GM08714 (cell line): ENCODE results near the gene KCNG2.

Source experiments
- H3K4me3 ChIP-seq: fragments of 200-500 bp; sonication (Bioruptor generic); 2 replicates; pipeline ENCODE4 v1.5.1; 2014; ENCODE audit warnings: mild to moderate bottlenecking, low read length, inconsistent platforms
- ZNF274 ChIP-seq: IDR thresholded peaks from 2 replicates; pipeline ENCODE4 v1.6.1; 2012; ENCODE audit warnings: mild to moderate bottlenecking, low read depth, low read length

The KCNG2 gene

GRCh38 chr18:79775441-79776221, 22.1 kb upstream of the KCNG2 start:
- no peak overlapping the region for H3K4me3 ChIP-seq
- no peak for TF ChIP-seq ZNF274

DNA sequence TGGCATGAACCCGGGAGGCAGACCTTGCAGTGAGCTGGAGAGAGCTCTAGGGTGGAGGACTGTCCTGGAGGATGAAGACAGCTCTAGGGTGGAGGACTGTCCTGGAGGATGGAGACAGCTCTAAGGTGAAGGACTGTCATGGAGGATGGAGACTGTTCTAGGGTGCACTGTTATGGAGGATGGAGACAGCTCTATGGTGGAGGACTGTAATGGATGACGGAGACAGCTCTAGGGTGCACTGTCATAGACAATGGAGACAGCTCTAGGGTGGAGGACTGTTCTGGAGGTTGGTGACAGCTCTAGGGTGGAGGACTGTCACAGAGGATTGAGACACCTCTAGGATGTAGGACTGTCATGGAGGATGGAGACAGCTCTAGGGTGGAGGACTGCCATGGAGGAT, 21.1 kb upstream of the KCNG2 start:
- no peak for TF ChIP-seq ZNF274
- no peak overlapping the region for H3K4me3 ChIP-seq

DNA sequence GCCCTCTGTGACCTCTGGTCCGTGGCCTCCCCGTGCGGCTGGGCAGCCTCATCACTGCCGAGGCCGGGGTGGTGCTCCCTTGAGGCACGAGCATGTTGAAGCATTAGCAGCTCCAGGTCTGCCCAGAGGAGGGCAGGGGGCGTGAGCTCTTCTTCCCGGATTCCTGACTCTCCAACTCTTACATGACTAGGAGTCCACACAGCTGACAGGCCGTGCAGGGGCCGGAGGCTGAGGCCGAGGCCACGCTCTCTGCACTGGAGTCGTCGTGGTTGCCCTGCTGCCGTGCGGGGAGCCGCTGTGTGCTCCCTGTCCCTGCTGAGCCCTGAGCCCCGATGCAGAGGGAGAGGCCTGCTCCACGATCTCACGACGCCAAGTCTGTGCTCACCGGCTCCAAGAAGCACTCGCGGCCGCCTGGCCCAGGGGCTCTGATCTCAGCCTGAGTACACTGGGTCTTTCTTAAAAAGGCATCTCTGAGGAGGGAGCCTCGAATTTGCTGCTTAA, 19.4 kb upstream of the KCNG2 start:
- H3K4me3 ChIP-seq = no peak overlapping the region
- no peak for TF ChIP-seq ZNF274

GRCh38 chr18:79779021-79779699, 18.6 kb upstream of the KCNG2 start:
- TF ChIP-seq ZNF274 = no peak
- H3K4me3 ChIP-seq = no peak overlapping the region

- no peak overlapping the region for H3K4me3 ChIP-seq
- TF ChIP-seq ZNF274 = no peak
Observed at GRCh38 chr18:79779700-79780190, 18.0 kb upstream of the KCNG2 start.

DNA sequence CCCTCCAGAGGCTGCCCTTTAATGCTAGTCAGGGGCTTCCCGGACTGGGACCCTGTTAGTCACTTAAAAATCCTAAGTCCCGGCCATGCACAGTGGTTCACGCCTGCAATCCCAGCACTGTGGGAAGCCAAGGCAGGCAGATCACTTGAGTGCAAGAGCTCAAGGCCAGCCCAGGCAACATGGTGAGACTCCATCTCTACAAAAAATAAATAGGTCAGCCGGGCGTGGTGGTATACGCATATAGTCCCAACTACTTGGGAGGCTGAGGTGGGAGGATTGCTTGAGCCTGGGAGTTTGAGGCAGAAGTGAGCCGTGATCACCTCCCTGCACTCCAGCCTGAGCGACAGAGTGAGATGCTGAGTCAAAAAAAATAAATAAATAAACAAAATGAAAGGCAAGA, 17.2 kb upstream of the KCNG2 start:
- no peak for TF ChIP-seq ZNF274
- H3K4me3 ChIP-seq = no peak overlapping the region

DNA sequence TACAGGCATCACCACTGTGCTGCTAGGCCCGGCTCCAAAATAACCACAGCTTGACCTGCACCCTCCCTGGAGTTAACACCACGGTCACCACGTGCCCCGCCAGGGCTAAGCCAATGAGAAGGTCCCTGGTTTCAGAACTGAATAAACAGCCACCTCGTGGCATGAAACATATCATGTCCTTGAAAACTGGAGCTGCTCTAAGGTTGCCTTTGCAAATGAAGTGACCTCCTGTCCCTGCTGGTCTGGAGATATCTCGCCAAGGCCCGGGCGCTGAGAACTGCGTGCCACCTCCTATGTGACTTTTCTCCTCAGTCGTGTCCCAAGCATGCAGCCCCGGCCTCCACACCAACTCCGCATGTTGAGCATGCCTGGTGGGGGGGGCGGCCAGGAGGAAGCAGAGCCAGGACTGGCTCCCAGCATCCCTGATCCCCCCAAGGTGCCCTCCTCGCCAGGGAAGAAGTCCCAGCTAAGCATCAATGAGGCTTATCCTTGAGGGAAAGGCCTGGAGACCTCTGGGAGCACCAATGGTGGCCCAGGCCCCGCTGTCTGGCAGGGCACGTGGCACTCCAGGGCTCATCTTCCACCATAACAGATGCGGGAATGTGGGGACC, 16.3 kb upstream of the KCNG2 start:
- TF ChIP-seq ZNF274 = no peak
- H3K4me3 ChIP-seq = no peak overlapping the region

DNA sequence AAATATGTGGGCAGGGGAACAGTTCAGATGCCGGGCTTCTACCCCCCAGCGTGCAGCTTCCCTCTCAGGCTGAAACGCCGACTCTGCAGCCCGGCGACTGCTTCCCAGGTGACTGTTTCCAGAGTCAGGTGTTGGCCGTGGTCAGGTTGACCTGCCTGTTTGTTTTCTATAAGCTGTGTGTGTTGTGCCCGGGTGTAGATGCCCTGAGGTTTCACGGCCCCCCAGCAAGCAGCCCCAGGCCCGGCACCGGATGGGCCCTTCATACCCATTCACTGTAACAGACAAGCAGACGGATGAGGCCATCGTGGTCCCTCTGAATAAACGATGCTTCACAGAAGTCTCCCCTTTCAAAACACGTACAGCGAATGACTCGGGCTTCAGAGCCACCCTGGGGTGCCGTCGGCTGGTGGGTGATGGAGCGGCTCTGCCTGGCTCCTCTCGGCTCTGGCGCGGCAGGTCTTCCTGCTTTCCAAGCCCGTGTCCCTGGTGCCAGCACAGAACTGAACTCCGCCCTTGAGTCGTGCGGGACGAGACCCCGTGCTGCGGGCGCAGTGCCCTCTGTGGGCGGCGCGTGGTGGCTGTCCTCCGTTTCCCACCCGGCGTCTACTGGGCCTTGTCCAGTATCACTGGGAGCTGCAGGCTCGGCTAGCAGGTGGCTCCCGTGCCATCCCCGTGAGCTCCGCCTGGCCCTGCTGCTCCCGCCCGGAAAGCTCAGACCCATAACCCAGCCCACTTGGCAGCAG, 15.0 kb upstream of the KCNG2 start:
- H3K4me3 ChIP-seq = no peak overlapping the region
- no peak for TF ChIP-seq ZNF274

- no peak for TF ChIP-seq ZNF274
- H3K4me3 ChIP-seq = no peak overlapping the region
Observed at GRCh38 chr18:79784071-79784913, 13.4 kb upstream of the KCNG2 start.

- no peak for TF ChIP-seq ZNF274
- H3K4me3 ChIP-seq = no peak overlapping the region
Observed at GRCh38 chr18:79784965-79785770, 12.6 kb upstream of the KCNG2 start.

DNA sequence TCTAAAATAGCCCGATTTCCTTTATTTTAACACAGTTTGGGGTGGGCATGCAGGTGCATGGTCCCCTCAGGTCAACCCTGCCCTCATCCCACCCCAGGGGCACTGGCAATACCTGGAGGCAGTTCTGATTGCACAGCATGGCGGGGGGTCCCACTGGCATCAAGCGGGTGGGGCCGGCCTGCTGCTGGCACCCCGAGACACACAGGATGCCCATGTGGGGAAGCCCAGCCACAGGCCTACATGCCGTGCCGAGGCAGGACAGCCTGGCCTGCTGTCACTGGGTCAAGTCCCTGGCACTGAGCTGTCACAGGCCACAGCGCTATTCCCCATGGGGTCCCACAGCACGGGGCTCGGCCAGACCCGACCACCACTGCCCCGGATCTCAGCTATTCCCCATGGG, 11.9 kb upstream of the KCNG2 start:
- no peak overlapping the region for H3K4me3 ChIP-seq
- TF ChIP-seq ZNF274 = no peak

DNA sequence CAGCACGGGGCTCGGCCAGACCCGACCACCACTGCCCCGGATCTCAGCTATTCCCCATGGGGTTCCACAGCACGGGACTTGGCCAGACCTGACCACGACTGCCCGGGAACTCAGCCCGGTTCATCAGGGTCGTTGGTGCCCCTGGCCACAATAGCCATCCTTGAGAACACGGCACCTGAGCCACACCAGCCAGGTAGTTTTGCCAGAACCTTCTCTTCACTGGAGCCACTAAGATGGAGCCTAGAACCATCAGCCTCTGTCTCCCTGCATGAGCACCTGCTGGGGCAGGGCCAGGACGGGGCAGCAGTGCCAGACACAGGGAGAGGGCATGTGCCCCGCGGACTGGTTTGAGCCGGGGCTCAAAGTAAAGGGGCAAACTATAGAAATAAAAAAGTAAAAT, 11.4 kb upstream of the KCNG2 start:
- no peak for TF ChIP-seq ZNF274
- H3K4me3 ChIP-seq = no peak overlapping the region
